ENCODE results near the gene PDE8A.
"Not testable (repeated sequence)": the region's sequence is repeated elsewhere in the genome, so short reads cannot be mapped to it uniquely, and the experiment has no call there.

Gene PDE8A

DNA sequence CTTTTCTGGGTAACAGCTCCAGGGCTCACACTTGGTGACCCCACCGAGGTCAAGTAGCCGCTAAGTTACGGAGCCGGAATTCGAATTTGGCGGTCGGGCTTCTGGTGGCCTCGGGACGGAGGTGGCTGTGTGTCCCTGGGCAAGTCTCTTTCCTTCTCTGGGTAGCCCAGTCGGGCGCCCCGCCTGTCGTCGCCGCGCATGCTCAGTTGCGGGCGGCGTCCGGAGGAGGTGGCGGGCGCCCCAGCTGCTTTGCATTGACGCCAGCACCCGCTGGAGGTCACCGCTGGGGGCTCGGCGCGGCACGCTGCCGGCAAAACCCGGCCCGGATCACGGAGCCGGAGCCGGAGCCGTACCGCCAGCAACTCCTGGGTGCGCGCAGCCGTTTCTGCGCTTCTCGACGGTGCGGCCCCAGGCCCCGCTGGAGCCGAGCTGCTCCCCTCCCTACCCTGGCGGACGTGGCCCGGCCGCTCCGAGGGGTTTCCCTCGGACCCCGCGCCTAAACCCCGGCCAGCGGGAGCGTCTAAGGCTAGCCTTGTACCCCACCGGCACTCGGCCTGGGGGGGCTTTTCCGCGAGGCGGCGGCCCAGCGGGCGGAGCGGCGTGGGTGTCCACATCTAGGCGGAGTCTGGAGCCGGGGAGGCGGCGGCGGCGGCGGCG, 474 bp upstream of the PDE8A start:
- H3K36me3 ChIP-seq, result no peaks in the 10 kb centered on the region
- no peaks in the 10 kb centered on the region for H3K27me3 ChIP-seq (ENCODE audit: insufficient read depth, low read depth, severe bottlenecking)
- peak overlapping the region; percentile 77 for H3K4me3 ChIP-seq (ENCODE audit: low read depth, low read length)
- H3K27ac ChIP-seq, result peak overlapping the region; percentile 88
- DNase-seq, result peak; percentile 94
- no peak for TF ChIP-seq CTCF (IDR thresholded peaks at IDR 0.05; ENCODE audit: low read depth, low read length)
- no peaks in the 10 kb centered on the region for H3K9me3 ChIP-seq (ENCODE audit: severe bottlenecking)

GRCh38 chr15:84982301-84982920, 755 bp downstream of the PDE8A start:
- DNase-seq, result no peak
- no peaks in the 10 kb centered on the region for H3K27me3 ChIP-seq (ENCODE audit: insufficient read depth, low read depth, severe bottlenecking)
- H3K36me3 ChIP-seq, result no peaks in the 10 kb centered on the region
- TF ChIP-seq CTCF (IDR thresholded peaks at IDR 0.05; ENCODE audit: low read depth, low read length), result no peak
- no peaks in the 10 kb centered on the region for H3K9me3 ChIP-seq (ENCODE audit: severe bottlenecking)
- peak overlapping the region; percentile 77 for H3K4me3 ChIP-seq (ENCODE audit: low read depth, low read length)
- H3K27ac ChIP-seq, result no peak overlapping the region

- no peak overlapping the region for H3K4me3 ChIP-seq (ENCODE audit: low read depth, low read length)
- H3K9me3 ChIP-seq (ENCODE audit: severe bottlenecking), result no peaks in the 10 kb centered on the region
Observed at GRCh38 chr15:84983294-84983693, 1.6 kb downstream of the PDE8A start.

DNA sequence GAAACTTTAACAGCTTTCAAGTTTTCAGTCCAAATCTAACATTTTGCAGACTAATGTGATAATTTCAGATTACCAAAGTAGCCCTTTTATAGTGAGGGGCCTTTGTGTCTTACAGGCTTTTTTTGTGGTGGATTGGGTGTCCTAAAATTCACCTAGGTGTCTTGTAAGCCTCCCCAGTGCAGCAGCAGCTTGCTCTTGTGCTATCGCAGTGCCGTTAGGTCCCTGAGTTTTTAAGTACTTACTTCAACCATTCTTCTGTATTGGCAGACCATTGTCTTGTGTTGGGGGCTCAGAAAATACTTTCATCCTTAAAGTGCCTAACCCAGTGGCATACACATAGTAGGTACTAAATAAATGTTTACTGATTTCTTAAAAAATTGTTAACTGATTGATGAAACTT, 2.1 kb downstream of the PDE8A start:
- H3K36me3 ChIP-seq, result no peaks in the 10 kb centered on the region
- DNase-seq, result no peak
- no peaks in the 10 kb centered on the region for H3K9me3 ChIP-seq (ENCODE audit: severe bottlenecking)
- H3K4me3 ChIP-seq (ENCODE audit: low read depth, low read length), result no peak overlapping the region
- no peak for TF ChIP-seq CTCF (IDR thresholded peaks at IDR 0.05; ENCODE audit: low read depth, low read length)
- H3K27me3 ChIP-seq (ENCODE audit: insufficient read depth, low read depth, severe bottlenecking), result no peaks in the 10 kb centered on the region
- no peak overlapping the region for H3K27ac ChIP-seq

More at GRCh38 chr15:84983294-84983693, 1.6 kb downstream of the PDE8A start:
- TF ChIP-seq CTCF (IDR thresholded peaks at IDR 0.05; ENCODE audit: low read depth, low read length), result no peak
- no peaks in the 10 kb centered on the region for H3K27me3 ChIP-seq (ENCODE audit: insufficient read depth, low read depth, severe bottlenecking)
- H3K27ac ChIP-seq, result no peak overlapping the region
- no peaks in the 10 kb centered on the region for H3K36me3 ChIP-seq
- no peak for DNase-seq

DNA sequence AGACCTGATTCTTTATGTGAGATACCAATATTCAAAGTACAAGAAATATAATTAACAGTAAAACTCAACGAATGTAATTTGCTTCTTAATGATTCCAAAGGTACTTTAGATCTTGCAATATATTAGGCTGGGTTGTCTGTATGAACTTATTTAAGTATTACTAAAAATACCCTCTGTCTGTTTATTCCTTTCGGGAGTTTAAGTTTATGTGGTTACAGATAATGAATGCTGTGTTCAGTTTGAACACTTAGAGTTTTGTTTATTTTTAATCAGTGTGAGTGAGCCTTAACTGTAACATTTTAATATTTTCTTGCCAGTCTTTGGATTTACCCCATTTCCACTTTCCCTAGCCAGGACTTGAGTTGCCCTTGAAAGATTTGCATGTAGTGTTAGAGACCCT, 3.5 kb downstream of the PDE8A start:
- Histone ChIP-seq H3K9me3 (ENCODE audit: severe bottlenecking) (no peaks in the 10 kb centered on the region), H3K4me3 (ENCODE audit: low read depth, low read length) (no peak overlapping the region), H3K27ac (no peak overlapping the region), H3K36me3 (no peaks in the 10 kb centered on the region), H3K27me3 (ENCODE audit: insufficient read depth, low read depth, severe bottlenecking) (no peaks in the 10 kb centered on the region)
- no peak for TF ChIP-seq CTCF (IDR thresholded peaks at IDR 0.05; ENCODE audit: low read depth, low read length)
- DNase-seq, result no peak

DNA sequence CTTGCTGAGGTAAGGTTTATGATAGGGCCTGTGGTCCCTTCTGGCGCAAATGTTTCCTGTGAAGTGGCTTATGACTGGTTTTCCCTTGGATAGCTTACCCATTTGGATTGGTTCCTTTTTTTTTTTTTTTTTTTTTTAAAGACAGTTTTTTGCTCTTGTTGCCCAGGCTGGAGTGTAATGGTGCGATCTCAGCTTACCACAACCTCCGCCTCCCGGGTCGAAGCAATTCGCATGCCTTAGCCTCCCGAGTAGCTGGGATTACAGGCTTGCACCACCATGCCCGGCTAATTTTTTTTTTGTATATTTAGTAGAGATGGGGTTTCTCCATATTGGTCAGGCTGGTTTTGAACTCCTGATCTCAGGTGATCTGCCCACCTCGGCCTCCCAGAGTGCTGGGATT, 5.7 kb downstream of the PDE8A start:
- not testable (repeated sequence) for H3K27ac ChIP-seq; DNase-seq; H3K4me3 ChIP-seq (ENCODE audit: low read depth, low read length); H3K9me3 ChIP-seq (ENCODE audit: severe bottlenecking); H3K36me3 ChIP-seq; H3K27me3 ChIP-seq (ENCODE audit: insufficient read depth, low read depth, severe bottlenecking)
